Cardiac ventricle fibroblast (primary cell): ENCODE data around the gene CTNND1. TPM values are rescaled to one million over a fixed set of nuclear protein-coding genes. Genes with fewer than 3 reads are reported as not detected.

Experiments
- total RNA-seq: library from RNA; depleted of rRNA; stranded (reverse); fragments of >200 nt; gene quantifications from 2 replicates; pipeline ENCODE4 v1.2.3, GENCODE V29; 2015

Gene CTNND1
- total RNA-seq, result 59.2 and 68.4 TPM in 2 replicates

GRCh38 chr11:57761301-57762234 lies at the start of gene CTNND1:
CTNND1 (plus strand) TSS chr11:57761802; CDS start chr11:57791479, 29,677 bp downstream.

DNA sequence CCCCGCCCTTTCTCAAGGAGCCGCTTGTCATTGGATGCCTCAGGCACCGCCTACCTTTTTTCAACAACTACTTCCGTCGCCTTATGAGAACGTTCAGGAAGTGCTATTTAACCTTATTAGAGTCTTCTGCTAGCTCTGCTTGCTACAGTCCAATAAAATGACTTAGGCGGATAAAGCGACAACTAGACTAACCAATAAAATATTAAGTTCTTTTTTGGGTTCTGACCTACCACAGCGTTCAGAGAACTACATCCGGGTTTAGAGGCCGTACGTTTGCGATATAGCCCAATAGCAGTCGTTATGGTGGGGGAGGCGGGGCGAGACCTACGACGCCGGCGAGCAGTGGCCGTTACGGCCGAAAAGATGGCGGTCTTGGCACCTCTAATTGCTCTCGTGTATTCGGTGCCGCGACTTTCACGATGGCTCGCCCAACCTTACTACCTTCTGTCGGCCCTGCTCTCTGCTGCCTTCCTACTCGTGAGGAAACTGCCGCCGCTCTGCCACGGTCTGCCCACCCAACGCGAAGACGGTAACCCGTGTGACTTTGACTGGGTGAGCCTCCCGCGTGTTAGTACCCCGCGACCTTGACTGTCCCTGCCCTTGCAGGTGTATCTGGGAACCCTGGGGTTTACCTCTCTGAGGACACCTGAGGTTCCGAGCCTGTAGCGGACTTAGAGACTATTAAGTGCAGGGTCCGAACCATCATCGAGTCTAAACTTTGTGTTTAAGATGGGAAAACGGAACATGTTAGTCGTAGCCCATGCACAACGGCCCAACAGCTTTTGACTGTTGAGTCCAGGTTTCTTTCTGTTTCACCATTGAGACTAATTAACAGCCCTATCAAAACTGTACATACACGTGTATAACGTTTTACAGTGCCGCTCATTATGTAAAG lies 49.1 kb upstream of the CTNND1 start, which contains the start of gene TMX2:
TSS of gene TMX2 (plus strand) at position 338 of the 895 bp plus-strand sequence. CDS start at position 364, 26 bp downstream.

GRCh38 chr11:57741132-57742086 lies 20.2 kb upstream of the CTNND1 start, which contains the start of gene SELENOH:
SELENOH (plus strand) TSS chr11:57741491; CDS start chr11:57741596, 105 bp downstream.

GRCh38 chr11:57751676-57752253 lies 9.8 kb upstream of the CTNND1 start, which contains the start of gene BTBD18:
BTBD18 (minus strand) TSS chr11:57751819; CDS start chr11:57751188, 631 bp downstream.

Other genes with a start within 250 kb of the CTNND1 start
- gene SLC43A1, start 246.1 kb upstream of the CTNND1 start, total RNA-seq, result 23.5 and 25.3 TPM in 2 replicates
- gene TIMM10, start 231.0 kb upstream of the CTNND1 start, total RNA-seq, result 22.4 and 34.1 TPM in 2 replicates
- not detected in 2 replicates for gene SMTNL1, start 224.2 kb upstream of the CTNND1 start, total RNA-seq
- 74.5 and 81.5 TPM in 2 replicates for gene UBE2L6, start 194.1 kb upstream of the CTNND1 start, total RNA-seq
- 762 and 840 TPM in 2 replicates for gene SERPING1, start 164.1 kb upstream of the CTNND1 start, total RNA-seq
- 2.5 and 3.2 TPM in 2 replicates for gene YPEL4, start 111.9 kb upstream of the CTNND1 start, total RNA-seq
- gene CLP1, start 104.0 kb upstream of the CTNND1 start, total RNA-seq, result 11.0 and 14.3 TPM in 2 replicates
- 35.6 and 36.6 TPM in 2 replicates for gene ZDHHC5, start 93.7 kb upstream of the CTNND1 start, total RNA-seq
- 10.5 TPM in 2 replicates for gene MED19, start 49.6 kb upstream of the CTNND1 start, total RNA-seq
- gene TMX2, start 49.2 kb upstream of the CTNND1 start, total RNA-seq, result 38.9 and 56.1 TPM in 2 replicates
- gene SELENOH, start 20.3 kb upstream of the CTNND1 start, total RNA-seq, result 99.1 and 104 TPM in 2 replicates
- not detected in 2 replicates for gene BTBD18, start 10.0 kb upstream of the CTNND1 start, total RNA-seq